Trophoblast cell (in vitro differentiated cells and primary cell): ENCODE results near the gene MYCN.
A peak's percentile ranks its signal among the peaks of the same experiment; 100 is the strongest.
"Not testable (repeated sequence)": the region's sequence is repeated elsewhere in the genome, so short reads cannot be mapped to it uniquely, and the experiment has no call there.

Experiments
- DNase-seq, 2 donors: peaks; one replicate each; pipeline ENCODE4 v3.0.0-alpha.2; 2016
- H2AFZ ChIP-seq: 2 replicates; pipeline ENCODE4 v1.6.1; 2013; ENCODE audit warnings: low read length, moderate library complexity, mild to moderate bottlenecking; ENCODE audit not compliant: insufficient read depth, poor library complexity
- H2AK5ac ChIP-seq: 2 replicates; pipeline ENCODE4 v1.6.1; 2013; ENCODE audit warnings: mild to moderate bottlenecking, low read length
- H2BK120ac ChIP-seq: 2 replicates; pipeline ENCODE4 v1.6.1; 2013; ENCODE audit warnings: low read length, mild to moderate bottlenecking, moderate library complexity; ENCODE audit not compliant: insufficient read depth, poor library complexity
- H2BK12ac ChIP-seq: 2 replicates; pipeline ENCODE4 v1.6.1; 2013; ENCODE audit warnings: mild to moderate bottlenecking, low read length, moderate library complexity
- H2BK5ac ChIP-seq: 2 replicates; pipeline ENCODE4 v1.6.1; 2013; ENCODE audit warnings: low read length, low read depth, moderate library complexity, mild to moderate bottlenecking; ENCODE audit not compliant: poor library complexity
- H3K14ac ChIP-seq: 2 replicates; pipeline ENCODE4 v1.6.1; 2013; ENCODE audit warnings: mild to moderate bottlenecking, low read length
- H3K18ac ChIP-seq: 2 replicates; pipeline ENCODE4 v1.6.1; 2013; ENCODE audit warnings: mild to moderate bottlenecking, low read length
- H3K23ac ChIP-seq: 2 replicates; pipeline ENCODE4 v1.6.1; 2013; ENCODE audit warnings: low read length
- H3K27ac ChIP-seq: 2 replicates; pipeline ENCODE4 v1.5.1; 2013; ENCODE audit warnings: low read depth, mild to moderate bottlenecking, inconsistent platforms, low read length, moderate library complexity
- H3K27me3 ChIP-seq: 2 replicates; pipeline ENCODE4 v1.6.1; 2013; ENCODE audit warnings: inconsistent platforms, mild to moderate bottlenecking, low read length, moderate library complexity; ENCODE audit not compliant: insufficient read depth
- H3K36me3 ChIP-seq, 2 experiments: 1 replicate in 1 of 2; 2 replicates in 1 of 2; pipeline ENCODE4 v1.6.1; 2013; ENCODE audit warnings: low read length in 2 of 2, mild to moderate bottlenecking in 2 of 2, moderate library complexity in 1 of 2; ENCODE audit not compliant: insufficient read depth in 2 of 2, control insufficient read depth in 1 of 2
- H3K4ac ChIP-seq: 2 replicates; pipeline ENCODE4 v1.6.1; 2013; ENCODE audit warnings: low read depth, mild to moderate bottlenecking, low read length, moderate library complexity
- H3K4me1 ChIP-seq, 2 experiments: 1 replicate in 1 of 2; 2 replicates in 1 of 2; pipeline ENCODE4 v1.6.1; 2013; ENCODE audit warnings: low read length in 2 of 2, mild to moderate bottlenecking in 2 of 2, moderate library complexity in 1 of 2; ENCODE audit not compliant: insufficient read depth in 2 of 2, control insufficient read depth in 1 of 2
- H3K4me2 ChIP-seq: 2 replicates; pipeline ENCODE4 v1.6.1; 2013; ENCODE audit warnings: inconsistent platforms, mild to moderate bottlenecking, low read length, moderate library complexity
- H3K4me3 ChIP-seq: 2 replicates; pipeline ENCODE4 v1.5.1; 2013; ENCODE audit warnings: mild to moderate bottlenecking, low read depth, low read length, inconsistent platforms
- H3K79me1 ChIP-seq: one replicate; pipeline ENCODE4 v1.6.1; 2013; ENCODE audit warnings: low read length
- H3K79me2 ChIP-seq: 2 replicates; pipeline ENCODE4 v1.6.1; 2013; ENCODE audit warnings: low read length, mild to moderate bottlenecking; ENCODE audit not compliant: control insufficient read depth, insufficient read depth, poor library complexity
- H3K9ac ChIP-seq: 2 replicates; pipeline ENCODE4 v1.6.1; 2013; ENCODE audit warnings: mild to moderate bottlenecking, low read length
- H3K9me3 ChIP-seq: 2 replicates; pipeline ENCODE4 v1.6.1; 2013; ENCODE audit warnings: low read depth, mild to moderate bottlenecking, control low read depth, inconsistent platforms, low read length; ENCODE audit not compliant: insufficient read depth
- H4K12ac ChIP-seq: 2 replicates; pipeline ENCODE4 v1.6.1; 2013; ENCODE audit warnings: low read depth, mild to moderate bottlenecking, low read length, moderate library complexity
- H4K8ac ChIP-seq: 2 replicates; pipeline ENCODE4 v1.6.1; 2013; ENCODE audit warnings: low read depth, mild to moderate bottlenecking, low read length, moderate library complexity
- H4K91ac ChIP-seq: one replicate; pipeline ENCODE4 v1.6.1; 2013; ENCODE audit warnings: low read depth, mild to moderate bottlenecking, low read length, moderate library complexity
- WGBS: extraction: QIAGEN DNeasy Blood & Tissue Kit; methylation state at CpG from one replicate; pipeline ENCODE4 v1.1.7; 2013; ENCODE audit warnings: missing lambda C conversion rate; ENCODE audit not compliant: insufficient read length, insufficient coverage; ENCODE audit errors: extremely low coverage; 5-methylcytosine and 5-hydroxymethylcytosine counted together

MYCN gene

DNA sequence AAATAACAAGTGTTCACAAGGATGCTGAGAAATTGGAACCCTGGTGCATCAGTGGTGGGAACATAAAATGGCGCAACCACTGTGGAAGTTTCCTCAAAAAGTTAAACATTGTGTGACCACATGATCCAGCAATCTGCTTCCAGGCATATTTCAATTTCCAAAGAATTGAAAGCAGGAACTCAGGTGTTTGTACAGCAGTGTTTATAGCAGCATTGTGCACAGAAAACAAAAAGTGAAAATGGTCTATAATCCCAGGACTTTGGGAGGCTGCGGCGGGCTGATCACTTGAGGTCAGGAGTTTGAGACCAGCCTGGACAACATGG is 38.6 kb upstream of the MYCN start:
- Histone ChIP-seq H3K79me1 (no peaks in the 10 kb centered on the region), H2BK12ac (no peak overlapping the region), H3K9ac (no peak overlapping the region), H3K14ac (no peak overlapping the region), H3K4ac (no peak overlapping the region), H3K4me3 (no peak overlapping the region), H3K23ac (no peak overlapping the region), H4K91ac (no peak overlapping the region), H3K36me3 (no peaks in the 10 kb centered on the region), H2BK120ac (no peak overlapping the region), H4K8ac (no peak overlapping the region), H3K79me2 (no peaks in the 10 kb centered on the region), H4K12ac (no peak overlapping the region), H3K4me2 (no peak overlapping the region), H2BK5ac (no peak overlapping the region), H3K9me3 (no peaks in the 10 kb centered on the region), H3K27ac (no peak overlapping the region), H2AK5ac (no peak overlapping the region), H3K4me1 (peaks cover 0 to 3% of the 10 kb centered on the region in 2 experiments), H2AFZ (no peak overlapping the region), H3K18ac (no peak overlapping the region), H3K27me3 (no peaks in the 10 kb centered on the region)
- peak in 1 of 2 donors; percentile 62 for DNase-seq
- WGBS = no CpG with 5 or more reads among the region's 3 CpGs

DNA sequence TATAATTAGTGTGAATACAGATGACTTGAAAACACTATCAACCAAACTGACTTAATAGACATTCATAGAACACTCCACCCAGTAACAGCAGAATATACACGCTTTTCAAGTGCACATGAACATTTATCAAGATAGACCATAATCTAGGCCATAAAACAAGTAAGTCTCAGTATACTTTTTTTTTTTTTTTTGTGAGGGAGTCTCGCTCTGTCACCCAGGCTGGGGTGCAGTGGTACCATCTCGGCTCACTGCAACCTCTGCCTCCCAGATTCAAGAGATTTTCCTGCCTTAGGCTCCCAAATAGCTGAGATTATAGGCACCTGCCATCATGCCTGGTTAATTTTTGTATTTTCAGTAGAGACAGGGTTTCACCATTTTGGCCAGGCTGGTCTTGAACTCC is 36.4 kb upstream of the MYCN start:
- H2AFZ ChIP-seq, H3K79me1 ChIP-seq, H4K8ac ChIP-seq, H3K9me3 ChIP-seq, H3K79me2 ChIP-seq, H3K27ac ChIP-seq, H4K91ac ChIP-seq, H4K12ac ChIP-seq, H2BK120ac ChIP-seq, H2BK5ac ChIP-seq, H3K9ac ChIP-seq, H3K36me3 ChIP-seq, H2AK5ac ChIP-seq, DNase-seq, H3K4ac ChIP-seq, H3K14ac ChIP-seq, H3K18ac ChIP-seq, H3K4me2 ChIP-seq, H3K4me3 ChIP-seq, H3K27me3 ChIP-seq, H3K4me1 ChIP-seq, H2BK12ac ChIP-seq, H3K23ac ChIP-seq: not testable (repeated sequence)
- no CpG with 5 or more reads among the region's 3 CpGs for WGBS

DNA sequence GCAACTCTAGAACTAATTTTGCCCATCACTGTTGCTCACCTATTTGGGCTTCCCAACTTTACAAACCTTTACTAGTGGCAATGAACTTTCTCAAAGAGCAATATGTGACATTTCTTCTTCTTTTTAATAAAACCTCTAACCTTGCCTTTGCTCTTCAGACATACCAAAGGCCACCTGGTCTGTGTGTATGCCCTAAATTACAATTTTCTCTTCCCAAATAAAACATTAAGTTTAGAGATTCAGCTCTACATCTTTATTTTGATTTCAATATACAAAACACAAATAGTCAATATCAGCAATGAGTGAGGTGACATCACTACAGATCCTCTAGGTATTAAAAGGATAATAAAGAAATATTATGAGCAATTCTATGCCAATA is 35.1 kb upstream of the MYCN start:
- Histone ChIP-seq H3K79me2 (no peaks in the 10 kb centered on the region), H2AK5ac (no peak overlapping the region), H3K18ac (no peak overlapping the region), H3K9ac (no peak overlapping the region), H4K91ac (no peak overlapping the region), H3K9me3 (no peaks in the 10 kb centered on the region), H3K23ac (no peak overlapping the region), H3K4me2 (no peak overlapping the region), H2BK5ac (no peak overlapping the region), H2BK120ac (no peak overlapping the region), H3K4ac (no peak overlapping the region), H2AFZ (no peak overlapping the region), H2BK12ac (no peak overlapping the region), H3K14ac (no peak overlapping the region), H3K36me3 (peaks cover 0 to 2% of the 10 kb centered on the region in 2 experiments), H4K12ac (no peak overlapping the region), H4K8ac (no peak overlapping the region), H3K4me1 (no peaks in the 10 kb centered on the region), H3K4me3 (no peak overlapping the region), H3K27me3 (no peaks in the 10 kb centered on the region), H3K27ac (no peak overlapping the region), H3K79me1 (no peaks in the 10 kb centered on the region)
- DNase-seq = no peak

DNA sequence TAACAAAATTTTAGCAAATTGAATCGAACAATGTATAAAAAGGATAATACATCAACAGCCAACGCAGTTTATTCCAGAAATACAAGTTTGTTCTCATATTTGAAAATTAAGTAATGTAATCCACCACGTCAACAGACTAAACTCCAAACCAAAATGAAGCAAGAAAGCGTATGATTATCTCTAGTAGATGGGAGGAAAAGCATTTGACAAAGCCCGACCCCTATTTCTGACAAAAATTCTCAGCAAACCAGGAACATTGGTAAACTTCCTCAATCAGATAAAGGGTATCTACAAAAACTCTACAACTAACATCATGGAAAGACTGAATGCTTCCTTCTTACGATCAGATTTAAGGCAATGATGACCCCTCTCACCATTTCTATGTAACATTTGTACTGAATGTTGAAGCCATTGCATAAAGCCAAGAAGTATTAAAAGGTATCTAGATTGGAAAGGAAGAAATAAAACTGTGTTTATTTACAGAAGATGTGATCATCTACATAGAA is 34.3 kb upstream of the MYCN start:
- H3K4me2 ChIP-seq = no peak overlapping the region
- no peaks in the 10 kb centered on the region for H3K79me2 ChIP-seq
- no peak overlapping the region for H3K23ac ChIP-seq
- H2AK5ac ChIP-seq = no peak overlapping the region
- no peak overlapping the region for H4K12ac ChIP-seq
- no peaks in the 10 kb centered on the region for H3K4me1 ChIP-seq
- no peak overlapping the region for H2BK12ac ChIP-seq
- no peak overlapping the region for H3K18ac ChIP-seq
- H3K9ac ChIP-seq = no peak overlapping the region
- no peak overlapping the region for H3K4ac ChIP-seq
- peak; percentile 67 to 95 for DNase-seq
- H4K91ac ChIP-seq = no peak overlapping the region
- WGBS = no CpG with 5 or more reads among the region's 6 CpGs
- no peak overlapping the region for H3K27ac ChIP-seq
- no peak overlapping the region for H2AFZ ChIP-seq
- H2BK120ac ChIP-seq = no peak overlapping the region
- H3K79me1 ChIP-seq = peaks cover 3% of the 10 kb centered on the region
- H3K9me3 ChIP-seq = no peaks in the 10 kb centered on the region
- H4K8ac ChIP-seq = no peak overlapping the region
- H3K14ac ChIP-seq = no peak overlapping the region
- H2BK5ac ChIP-seq = no peak overlapping the region
- H3K27me3 ChIP-seq = no peaks in the 10 kb centered on the region
- H3K36me3 ChIP-seq = peaks cover 0 to 2% of the 10 kb centered on the region in 2 experiments
- no peak overlapping the region for H3K4me3 ChIP-seq
